Medulla oblongata (tissue), 1 donor: ENCODE data around the gene GALM.
"Not testable (repeated sequence)": the region's sequence is repeated elsewhere in the genome, so short reads cannot be mapped to it uniquely, and the experiment has no call there.

Experiments used
- DNase-seq: peaks from one replicate; pipeline ENCODE4 v3.0.0-alpha.2; 2015; ENCODE audit errors: extremely low spot score

The GALM gene

GRCh38 chr2:38709567-38710194 is 43.8 kb downstream of the GALM start:
- no peak for DNase-seq

- no peak for DNase-seq
Measured at GRCh38 chr2:38711558-38711957, 45.6 kb downstream of the GALM start.

GRCh38 chr2:38712413-38712812 is 46.5 kb downstream of the GALM start:
- no peak for DNase-seq

- DNase-seq, result no peak
Measured at GRCh38 chr2:38712871-38713270, 47.0 kb downstream of the GALM start.

- no peak for DNase-seq
Measured at GRCh38 chr2:38713338-38713737, 47.4 kb downstream of the GALM start.

GRCh38 chr2:38714941-38715340 is 49.0 kb downstream of the GALM start:
- not testable (repeated sequence) for DNase-seq

GRCh38 chr2:38716185-38716584 is 50.3 kb downstream of the GALM start:
- DNase-seq, result no peak

GRCh38 chr2:38718601-38719000 is 52.7 kb downstream of the GALM start:
- DNase-seq, result no peak

GRCh38 chr2:38719706-38720105 is 53.8 kb downstream of the GALM start:
- no peak for DNase-seq

- peak; percentile 35 for DNase-seq
Measured at GRCh38 chr2:38720613-38721241, 54.8 kb downstream of the GALM start.

GRCh38 chr2:38722271-38723061 is 56.6 kb downstream of the GALM start:
- DNase-seq, result no peak

GRCh38 chr2:38723173-38723572 is 57.3 kb downstream of the GALM start:
- no peak for DNase-seq

GRCh38 chr2:38727661-38728060 is 61.7 kb downstream of the GALM start:
- no peak for DNase-seq

GRCh38 chr2:38728694-38729093 is 62.8 kb downstream of the GALM start:
- no peak for DNase-seq

GRCh38 chr2:38731090-38731489 is 65.2 kb downstream of the GALM start:
- no peak for DNase-seq

GRCh38 chr2:38731684-38732221 is 65.8 kb downstream of the GALM start:
- no peak for DNase-seq

GRCh38 chr2:38733300-38733971 is 67.5 kb downstream of the GALM start:
- no peak for DNase-seq

GRCh38 chr2:38734299-38735058 is 68.6 kb downstream of the GALM start:
- DNase-seq, result no peak

GRCh38 chr2:38735999-38736320 is 70.0 kb downstream of the GALM start:
- no peak for DNase-seq

- peak; percentile 60 for DNase-seq
Measured at GRCh38 chr2:38737000-38737698, 71.2 kb downstream of the GALM start.

- no peak for DNase-seq
Measured at GRCh38 chr2:38737925-38738324, 72.0 kb downstream of the GALM start.
